Measurements from ENCODE around the gene SCG5.

GRCh38 chr15:32671339-32672325, 30.1 kb downstream of the SCG5 start:
- TF ChIP-seq ATF3 (IDR thresholded peaks at IDR 0.05; ENCODE audit: borderline replicate concordance, extremely low read depth, low read depth, low read length) = no peak
- no peak for TF ChIP-seq MAX (IDR thresholded peaks at IDR 0.05; ENCODE audit: low read depth, low read length)
- TF ChIP-seq ZBTB33 (IDR thresholded peaks at IDR 0.05) = no peak
- TF ChIP-seq, protein P1, sequence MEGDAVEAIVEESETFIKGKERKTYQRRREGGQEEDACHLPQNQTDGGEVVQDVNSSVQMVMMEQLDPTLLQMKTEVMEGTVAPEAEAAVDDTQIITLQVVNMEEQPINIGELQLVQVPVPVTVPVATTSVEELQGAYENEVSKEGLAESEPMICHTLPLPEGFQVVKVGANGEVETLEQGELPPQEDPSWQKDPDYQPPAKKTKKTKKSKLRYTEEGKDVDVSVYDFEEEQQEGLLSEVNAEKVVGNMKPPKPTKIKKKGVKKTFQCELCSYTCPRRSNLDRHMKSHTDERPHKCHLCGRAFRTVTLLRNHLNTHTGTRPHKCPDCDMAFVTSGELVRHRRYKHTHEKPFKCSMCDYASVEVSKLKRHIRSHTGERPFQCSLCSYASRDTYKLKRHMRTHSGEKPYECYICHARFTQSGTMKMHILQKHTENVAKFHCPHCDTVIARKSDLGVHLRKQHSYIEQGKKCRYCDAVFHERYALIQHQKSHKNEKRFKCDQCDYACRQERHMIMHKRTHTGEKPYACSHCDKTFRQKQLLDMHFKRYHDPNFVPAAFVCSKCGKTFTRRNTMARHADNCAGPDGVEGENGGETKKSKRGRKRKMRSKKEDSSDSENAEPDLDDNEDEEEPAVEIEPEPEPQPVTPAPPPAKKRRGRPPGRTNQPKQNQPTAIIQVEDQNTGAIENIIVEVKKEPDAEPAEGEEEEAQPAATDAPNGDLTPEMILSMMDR (IDR thresholded peaks at IDR 0.05 in 2 of 3, conservative IDR thresholded peaks at IDR 0.05 in 1 of 3; ENCODE audit: control insufficient read depth in 2 of 3, extremely low read depth in 1 of 3, insufficient read depth in 1 of 3, low read depth in 3 of 3, low read length in 3 of 3) = no peak
- TF ChIP-seq, protein P2, sequence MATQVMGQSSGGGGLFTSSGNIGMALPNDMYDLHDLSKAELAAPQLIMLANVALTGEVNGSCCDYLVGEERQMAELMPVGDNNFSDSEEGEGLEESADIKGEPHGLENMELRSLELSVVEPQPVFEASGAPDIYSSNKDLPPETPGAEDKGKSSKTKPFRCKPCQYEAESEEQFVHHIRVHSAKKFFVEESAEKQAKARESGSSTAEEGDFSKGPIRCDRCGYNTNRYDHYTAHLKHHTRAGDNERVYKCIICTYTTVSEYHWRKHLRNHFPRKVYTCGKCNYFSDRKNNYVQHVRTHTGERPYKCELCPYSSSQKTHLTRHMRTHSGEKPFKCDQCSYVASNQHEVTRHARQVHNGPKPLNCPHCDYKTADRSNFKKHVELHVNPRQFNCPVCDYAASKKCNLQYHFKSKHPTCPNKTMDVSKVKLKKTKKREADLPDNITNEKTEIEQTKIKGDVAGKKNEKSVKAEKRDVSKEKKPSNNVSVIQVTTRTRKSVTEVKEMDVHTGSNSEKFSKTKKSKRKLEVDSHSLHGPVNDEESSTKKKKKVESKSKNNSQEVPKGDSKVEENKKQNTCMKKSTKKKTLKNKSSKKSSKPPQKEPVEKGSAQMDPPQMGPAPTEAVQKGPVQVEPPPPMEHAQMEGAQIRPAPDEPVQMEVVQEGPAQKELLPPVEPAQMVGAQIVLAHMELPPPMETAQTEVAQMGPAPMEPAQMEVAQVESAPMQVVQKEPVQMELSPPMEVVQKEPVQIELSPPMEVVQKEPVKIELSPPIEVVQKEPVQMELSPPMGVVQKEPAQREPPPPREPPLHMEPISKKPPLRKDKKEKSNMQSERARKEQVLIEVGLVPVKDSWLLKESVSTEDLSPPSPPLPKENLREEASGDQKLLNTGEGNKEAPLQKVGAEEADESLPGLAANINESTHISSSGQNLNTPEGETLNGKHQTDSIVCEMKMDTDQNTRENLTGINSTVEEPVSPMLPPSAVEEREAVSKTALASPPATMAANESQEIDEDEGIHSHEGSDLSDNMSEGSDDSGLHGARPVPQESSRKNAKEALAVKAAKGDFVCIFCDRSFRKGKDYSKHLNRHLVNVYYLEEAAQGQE (IDR thresholded peaks at IDR 0.05; ENCODE audit: low read depth, low read length) = no peak
- TF ChIP-seq USF2 (IDR thresholded peaks at IDR 0.05; ENCODE audit: borderline replicate concordance, low read depth, low read length) = no peak
- no peak for TF ChIP-seq POLR2A (IDR thresholded peaks at IDR 0.05; ENCODE audit: low read depth, low read length)
- no peak for TF ChIP-seq EGR1 (IDR thresholded peaks at IDR 0.05; ENCODE audit: borderline replicate concordance in 1 of 2, low read depth in 2 of 2, low read length in 2 of 2)
- no peak for TF ChIP-seq TAF1 (IDR thresholded peaks at IDR 0.05; ENCODE audit: borderline replicate concordance, low read depth, low read length)
- TF ChIP-seq YY1 (IDR thresholded peaks at IDR 0.05; ENCODE audit: low read depth, low read length) = no peak
- TF ChIP-seq JUND (IDR thresholded peaks at IDR 0.05; ENCODE audit: low read depth, low read length) = no peak
- no peak for TF ChIP-seq RAD51 (IDR thresholded peaks at IDR 0.05)
